Measurements from ENCODE around the gene PSMB5. TPM values are rescaled to one million over a fixed set of nuclear protein-coding genes. Genes with fewer than 3 reads are reported as not detected.

PSMB5 gene
- total and polyA plus RNA-seq, 2 of the 13 experiments (the other 11 are each of a cell fraction or from before 2014, with no cell fraction given), result 705 to 871 TPM

DNA sequence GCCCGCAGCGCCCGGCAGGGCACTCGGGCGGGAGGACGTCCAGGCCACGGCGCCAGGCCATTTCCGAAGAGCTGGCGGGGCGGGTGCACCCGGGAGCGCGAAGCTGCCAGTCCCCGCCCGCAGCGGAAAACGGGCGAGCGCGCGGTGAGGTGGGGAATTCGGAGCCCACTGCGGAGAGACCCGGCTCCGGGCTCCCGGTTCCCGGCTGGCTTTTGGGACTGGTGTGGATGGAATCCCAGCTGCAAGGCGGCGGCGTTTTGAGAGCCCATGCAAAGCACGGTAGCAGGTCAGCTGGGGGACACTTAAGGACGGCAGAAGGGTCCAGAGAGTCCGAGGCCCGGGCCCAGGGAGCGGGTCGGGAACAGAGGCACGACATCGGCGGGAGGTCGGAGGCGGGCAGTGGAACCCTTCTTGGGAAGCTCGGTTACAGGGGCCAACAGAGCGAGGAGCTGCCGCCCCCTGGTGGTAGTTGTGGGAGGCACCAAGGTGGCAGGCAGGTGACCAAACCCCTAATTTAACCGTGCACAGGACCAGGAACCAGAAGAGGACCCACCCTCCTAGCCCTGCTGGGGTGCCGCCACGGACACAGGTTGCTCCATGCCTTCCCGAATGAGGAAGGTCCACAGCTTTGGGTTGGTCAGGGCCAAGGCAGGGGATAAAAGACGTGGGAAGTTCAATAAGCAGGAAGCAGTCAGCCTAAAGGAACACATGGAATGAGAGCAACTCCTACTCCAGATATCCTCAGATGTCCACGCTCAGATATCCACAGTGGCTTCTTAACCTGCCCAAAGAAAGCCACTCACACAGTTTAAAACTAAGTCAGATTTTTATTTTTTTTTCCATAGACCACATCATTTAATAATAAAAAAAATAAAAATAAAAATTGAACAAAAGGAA lies 23.3 kb upstream of the PSMB5 start (continued):
- TF ChIP-seq KDM5A (IDR thresholded peaks at IDR 0.05; ENCODE audit: borderline replicate concordance, low read length) (peak; percentile 32; the same call in 1 of the 2 replicates), NFKB2 (CRISPR knock-in tag; IDR thresholded peaks at IDR 0.05; ENCODE audit: borderline replicate concordance) (peak; percentile 95; the same call in 1 of the 2 replicates), ZNF414 (CRISPR knock-in tag; IDR thresholded peaks at IDR 0.05) (no peak; the same call in 1 of the 2 replicates), RORA (CRISPR knock-in tag; IDR thresholded peaks at IDR 0.05) (no peak), FOSL2 (CRISPR knock-in tag; IDR thresholded peaks at IDR 0.05) (peak; percentile 61), ZNF704 (CRISPR knock-in tag; IDR thresholded peaks at IDR 0.05; ENCODE audit: borderline replicate concordance) (0 out of 2 replicates have a peak, but pooled peaks have one; percentile 67), ZNF337 (CRISPR knock-in tag; IDR thresholded peaks at IDR 0.05; ENCODE audit: borderline replicate concordance, low read depth) (peak; percentile 43; the same call in 1 of the 2 replicates), ZNF891 (CRISPR knock-in tag; IDR thresholded peaks at IDR 0.05) (no peak; the same call in 1 of the 2 replicates), ATAD3A (CRISPR knock-in tag; IDR thresholded peaks at IDR 0.05) (no peak), THAP7 (CRISPR knock-in tag; IDR thresholded peaks at IDR 0.05) (peak; percentile 83; the same call in 1 of the 2 replicates), AGO1 (IDR thresholded peaks at IDR 0.05; ENCODE audit: low read depth, low read length, poor library complexity, severe bottlenecking) (peak; percentile 98), REPIN1 (CRISPR knock-in tag; IDR thresholded peaks at IDR 0.05; ENCODE audit: borderline replicate concordance, low read depth) (peak; percentile 93; the same call in 1 of the 2 replicates)
- TF ChIP-seq, protein P1, sequence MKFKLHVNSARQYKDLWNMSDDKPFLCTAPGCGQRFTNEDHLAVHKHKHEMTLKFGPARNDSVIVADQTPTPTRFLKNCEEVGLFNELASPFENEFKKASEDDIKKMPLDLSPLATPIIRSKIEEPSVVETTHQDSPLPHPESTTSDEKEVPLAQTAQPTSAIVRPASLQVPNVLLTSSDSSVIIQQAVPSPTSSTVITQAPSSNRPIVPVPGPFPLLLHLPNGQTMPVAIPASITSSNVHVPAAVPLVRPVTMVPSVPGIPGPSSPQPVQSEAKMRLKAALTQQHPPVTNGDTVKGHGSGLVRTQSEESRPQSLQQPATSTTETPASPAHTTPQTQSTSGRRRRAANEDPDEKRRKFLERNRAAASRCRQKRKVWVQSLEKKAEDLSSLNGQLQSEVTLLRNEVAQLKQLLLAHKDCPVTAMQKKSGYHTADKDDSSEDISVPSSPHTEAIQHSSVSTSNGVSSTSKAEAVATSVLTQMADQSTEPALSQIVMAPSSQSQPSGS (CRISPR knock-in tag; IDR thresholded peaks at IDR 0.05), result peak; percentile 74; the same call in 1 of the 2 replicates
- TF ChIP-seq, protein P2, sequence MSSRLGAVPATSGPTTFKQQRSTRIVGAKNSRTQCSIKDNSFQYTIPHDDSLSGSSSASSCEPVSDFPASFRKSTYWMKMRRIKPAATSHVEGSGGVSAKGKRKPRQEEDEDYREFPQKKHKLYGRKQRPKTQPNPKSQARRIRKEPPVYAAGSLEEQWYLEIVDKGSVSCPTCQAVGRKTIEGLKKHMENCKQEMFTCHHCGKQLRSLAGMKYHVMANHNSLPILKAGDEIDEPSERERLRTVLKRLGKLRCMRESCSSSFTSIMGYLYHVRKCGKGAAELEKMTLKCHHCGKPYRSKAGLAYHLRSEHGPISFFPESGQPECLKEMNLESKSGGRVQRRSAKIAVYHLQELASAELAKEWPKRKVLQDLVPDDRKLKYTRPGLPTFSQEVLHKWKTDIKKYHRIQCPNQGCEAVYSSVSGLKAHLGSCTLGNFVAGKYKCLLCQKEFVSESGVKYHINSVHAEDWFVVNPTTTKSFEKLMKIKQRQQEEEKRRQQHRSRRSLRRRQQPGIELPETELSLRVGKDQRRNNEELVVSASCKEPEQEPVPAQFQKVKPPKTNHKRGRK (CRISPR knock-in tag; IDR thresholded peaks at IDR 0.05), result 0 out of 2 replicates have a peak, but pooled peaks have one; percentile 85
- TF ChIP-seq, protein P3, sequence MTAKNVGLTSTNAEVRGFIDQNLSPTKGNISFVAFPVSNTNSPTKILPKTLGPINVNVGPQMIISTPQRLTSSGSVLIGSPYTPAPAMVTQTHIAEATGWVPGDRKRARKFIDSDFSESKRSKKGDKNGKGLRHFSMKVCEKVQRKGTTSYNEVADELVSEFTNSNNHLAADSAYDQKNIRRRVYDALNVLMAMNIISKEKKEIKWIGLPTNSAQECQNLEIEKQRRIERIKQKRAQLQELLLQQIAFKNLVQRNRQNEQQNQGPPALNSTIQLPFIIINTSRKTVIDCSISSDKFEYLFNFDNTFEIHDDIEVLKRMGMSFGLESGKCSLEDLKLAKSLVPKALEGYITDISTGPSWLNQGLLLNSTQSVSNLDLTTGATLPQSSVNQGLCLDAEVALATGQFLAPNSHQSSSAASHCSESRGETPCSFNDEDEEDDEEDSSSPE (CRISPR knock-in tag; IDR thresholded peaks at IDR 0.05), result peak; percentile 56
